ENCODE results near the gene FBN1. TPM values are rescaled to one million over a fixed set of nuclear protein-coding genes. Genes with fewer than 3 reads are reported as not detected.
A peak's percentile ranks its signal among the peaks of the same experiment; 100 is the strongest.

The FBN1 gene
- total and polyA plus RNA-seq, 7 donors, result 7.7 to 40.6 (median 16.4) TPM

DNA sequence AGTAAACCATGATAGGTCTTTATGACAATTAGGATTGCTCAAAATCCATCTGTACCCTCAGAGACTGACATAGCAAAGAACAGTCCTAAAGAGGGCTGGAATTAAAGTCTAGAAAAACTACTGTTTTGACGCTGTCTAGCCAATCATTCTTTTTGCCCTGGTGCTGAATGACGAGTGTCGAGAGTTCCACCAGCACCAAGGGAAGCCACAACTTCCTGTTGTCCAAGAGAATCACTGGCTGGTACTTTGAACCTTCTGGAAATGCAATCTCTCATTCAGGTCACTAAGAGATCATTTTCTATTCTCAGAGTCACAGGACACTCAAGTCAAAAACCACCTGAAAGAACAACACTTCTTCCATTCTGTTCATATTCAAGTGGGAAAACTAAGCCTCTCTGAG, 37.7 kb downstream of the FBN1 start:
- TF ChIP-seq, protein P1, sequence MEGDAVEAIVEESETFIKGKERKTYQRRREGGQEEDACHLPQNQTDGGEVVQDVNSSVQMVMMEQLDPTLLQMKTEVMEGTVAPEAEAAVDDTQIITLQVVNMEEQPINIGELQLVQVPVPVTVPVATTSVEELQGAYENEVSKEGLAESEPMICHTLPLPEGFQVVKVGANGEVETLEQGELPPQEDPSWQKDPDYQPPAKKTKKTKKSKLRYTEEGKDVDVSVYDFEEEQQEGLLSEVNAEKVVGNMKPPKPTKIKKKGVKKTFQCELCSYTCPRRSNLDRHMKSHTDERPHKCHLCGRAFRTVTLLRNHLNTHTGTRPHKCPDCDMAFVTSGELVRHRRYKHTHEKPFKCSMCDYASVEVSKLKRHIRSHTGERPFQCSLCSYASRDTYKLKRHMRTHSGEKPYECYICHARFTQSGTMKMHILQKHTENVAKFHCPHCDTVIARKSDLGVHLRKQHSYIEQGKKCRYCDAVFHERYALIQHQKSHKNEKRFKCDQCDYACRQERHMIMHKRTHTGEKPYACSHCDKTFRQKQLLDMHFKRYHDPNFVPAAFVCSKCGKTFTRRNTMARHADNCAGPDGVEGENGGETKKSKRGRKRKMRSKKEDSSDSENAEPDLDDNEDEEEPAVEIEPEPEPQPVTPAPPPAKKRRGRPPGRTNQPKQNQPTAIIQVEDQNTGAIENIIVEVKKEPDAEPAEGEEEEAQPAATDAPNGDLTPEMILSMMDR (IDR thresholded peaks at IDR 0.05), result no peak
- no peaks in the 10 kb centered on the region for H3K27me3 ChIP-seq (ENCODE audit: insufficient read depth in 3 of 3, low read length in 2 of 3)
- H3K36me3 ChIP-seq (ENCODE audit: insufficient read depth in 1 of 2, low read depth in 1 of 2), result no peaks in the 10 kb centered on the region
- DNase-seq (no peak), ATAC-seq (no peak)
- no peaks in the 10 kb centered on the region for H3K9me3 ChIP-seq
- no peak overlapping the region for H3K27ac ChIP-seq
- intact Hi-C loops (cut with DNase I), result no loop called here
- no peak overlapping the region for H3K4me3 ChIP-seq
- 60 to 82% (median 78%) methylated on average over 3 of the region's 3 CpGs for WGBS, 3 donors
- H3K4me1 ChIP-seq, result no peaks in the 10 kb centered on the region

DNA sequence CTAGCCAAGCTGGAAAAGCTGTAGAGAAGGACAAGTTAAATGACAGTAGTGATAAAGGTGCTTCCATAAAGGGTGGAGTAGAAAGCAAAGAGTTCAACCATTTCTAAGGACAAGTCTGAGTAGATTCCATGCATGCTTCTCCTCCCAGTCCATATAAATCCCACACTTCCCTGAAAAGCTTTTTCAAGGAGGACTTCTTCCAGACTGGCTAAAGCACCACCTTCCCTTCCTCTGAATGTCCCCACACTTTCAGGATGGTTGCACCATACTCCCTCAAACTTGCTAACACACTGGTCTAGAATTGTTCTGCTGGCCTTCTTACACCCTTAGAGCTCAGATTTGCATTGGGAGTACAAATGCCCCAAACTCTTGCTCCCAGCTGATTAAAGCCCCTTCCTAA, 40.9 kb downstream of the FBN1 start:
- Histone ChIP-seq H3K27ac (no peak overlapping the region), H3K4me1 (no peaks in the 10 kb centered on the region), H3K4me3 (no peak overlapping the region), H3K9me3 (no peaks in the 10 kb centered on the region), H3K27me3 (ENCODE audit: insufficient read depth in 3 of 3, low read length in 2 of 3) (no peaks in the 10 kb centered on the region), H3K36me3 (ENCODE audit: insufficient read depth in 1 of 2, low read depth in 1 of 2) (no peaks in the 10 kb centered on the region)
- TF ChIP-seq, protein P1 (IDR thresholded peaks at IDR 0.05), result no peak
- ATAC-seq, result no peak
- DNase-seq, result no peak
- intact Hi-C loops (cut with DNase I), result no loop called here

DNA sequence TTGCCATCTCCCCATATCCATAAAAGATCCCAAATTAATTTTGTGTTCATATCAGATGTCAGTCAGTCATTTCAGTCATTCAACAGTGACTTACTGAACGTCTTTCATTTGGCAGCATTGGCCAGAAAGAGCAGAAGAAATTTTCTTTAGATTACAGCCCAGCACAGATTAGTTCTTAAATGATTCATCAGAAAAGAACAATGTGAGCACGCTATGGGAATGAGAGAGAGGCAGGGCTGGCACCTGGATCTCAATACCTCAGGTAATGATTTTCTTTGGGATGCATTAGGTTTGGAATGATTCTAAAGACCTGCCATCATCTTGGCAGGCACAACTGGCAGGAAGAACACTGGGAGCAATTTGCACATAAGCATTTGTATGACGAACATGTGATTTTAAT, 41.6 kb downstream of the FBN1 start:
- intact Hi-C loops (cut with DNase I), result no loop called here
- H3K27me3 ChIP-seq (ENCODE audit: insufficient read depth in 3 of 3, low read length in 2 of 3), result no peaks in the 10 kb centered on the region
- no peaks in the 10 kb centered on the region for H3K9me3 ChIP-seq
- H3K4me3 ChIP-seq, result no peak overlapping the region
- WGBS, 3 donors, result 45 to 49% (median 46%) methylated on average over 3 of the region's 3 CpGs
- H3K4me1 ChIP-seq, result no peaks in the 10 kb centered on the region
- TF ChIP-seq, protein P1 (IDR thresholded peaks at IDR 0.05), result no peak
- no peaks in the 10 kb centered on the region for H3K36me3 ChIP-seq (ENCODE audit: insufficient read depth in 1 of 2, low read depth in 1 of 2)
- DNase-seq, result no peak
- ATAC-seq, result no peak
- no peak overlapping the region for H3K27ac ChIP-seq

DNA sequence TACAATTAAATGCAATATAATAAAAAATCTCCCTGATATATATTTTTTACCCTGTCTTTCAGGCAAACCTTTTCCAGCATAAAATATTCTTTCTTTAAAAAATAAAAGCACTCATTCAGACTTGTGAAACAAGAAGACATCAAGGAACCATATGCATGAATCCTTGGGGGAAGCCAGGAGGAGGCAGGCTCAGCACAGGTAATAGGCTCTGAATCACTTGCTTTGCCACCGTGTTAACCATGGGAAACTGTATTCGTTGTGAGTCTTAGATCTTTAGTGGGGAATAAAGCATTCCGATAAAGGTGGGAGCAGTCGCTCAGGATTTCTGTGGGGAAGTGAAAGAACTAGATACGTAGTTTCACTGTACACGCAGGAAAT, 42.4 kb downstream of the FBN1 start:
- DNase-seq, result no peak
- no peaks in the 10 kb centered on the region for H3K9me3 ChIP-seq
- ATAC-seq, result no peak
- H3K4me3 ChIP-seq, result no peak overlapping the region
- H3K36me3 ChIP-seq (ENCODE audit: insufficient read depth in 1 of 2, low read depth in 1 of 2), result no peaks in the 10 kb centered on the region
- H3K27ac ChIP-seq, result no peak overlapping the region
- TF ChIP-seq, protein P1 (IDR thresholded peaks at IDR 0.05), result no peak
- intact Hi-C loops (cut with DNase I), result no loop called here
- no peaks in the 10 kb centered on the region for H3K4me1 ChIP-seq
- no peaks in the 10 kb centered on the region for H3K27me3 ChIP-seq (ENCODE audit: insufficient read depth in 3 of 3, low read length in 2 of 3)
- 62 to 69% (median 68%) methylated on average over 6 of the region's 6 CpGs for WGBS, 3 donors

DNA sequence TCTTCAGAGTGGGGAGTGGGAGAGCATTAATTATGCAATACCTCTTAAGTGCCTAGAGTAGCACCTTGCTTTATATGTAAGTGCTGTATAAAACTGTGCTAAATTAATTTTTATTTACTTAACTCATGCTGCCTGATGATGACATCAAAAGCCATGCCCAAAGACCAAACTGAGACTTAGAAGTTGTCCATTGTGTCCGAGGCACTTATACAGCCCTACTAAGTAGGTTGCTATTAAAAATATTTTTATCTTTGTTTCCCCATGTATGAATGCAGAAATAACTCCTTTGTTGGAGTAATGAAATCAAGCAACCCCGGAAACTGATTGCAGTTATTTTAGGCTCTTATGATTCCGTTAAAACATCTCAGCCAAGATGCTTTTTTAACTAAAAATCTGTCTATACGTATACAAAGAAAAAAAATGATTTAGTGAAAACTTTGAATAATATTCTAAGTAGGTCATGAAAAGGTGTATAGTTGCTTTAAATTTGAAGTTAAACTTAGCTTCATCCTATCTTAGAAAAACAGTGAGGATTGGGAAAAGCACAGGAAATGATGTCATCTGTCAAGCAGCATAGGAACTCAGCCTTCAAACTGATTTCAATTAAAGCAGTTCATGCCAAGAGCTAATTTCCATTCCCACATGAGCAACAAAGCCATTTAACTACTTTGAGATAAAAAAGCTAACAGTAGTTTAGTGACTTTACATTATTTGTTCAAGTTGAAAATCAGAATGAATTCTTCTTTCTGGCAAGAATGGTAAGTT, 43.0 kb downstream of the FBN1 start:
- Histone ChIP-seq H3K27me3 (ENCODE audit: insufficient read depth in 3 of 3, low read length in 2 of 3) (no peaks in the 10 kb centered on the region), H3K4me3 (no peak overlapping the region), H3K4me1 (no peaks in the 10 kb centered on the region), H3K27ac (peak overlapping the region; percentile 5), H3K36me3 (ENCODE audit: insufficient read depth in 1 of 2, low read depth in 1 of 2) (no peaks in the 10 kb centered on the region), H3K9me3 (no peaks in the 10 kb centered on the region)
- TF ChIP-seq, protein P1 (IDR thresholded peaks at IDR 0.05), result no peak
- 38 to 59% (median 51%) methylated on average over 4 of the region's 4 CpGs for WGBS, 3 donors
- ATAC-seq (no peak), DNase-seq (no peak)
- intact Hi-C loops (cut with DNase I), result no loop called here
